Mesodermal cell (in vitro differentiated cells): Measurements from ENCODE around the gene GNAS-AS1.

Experiments
- H3K27ac ChIP-seq: 2 replicates; pipeline ENCODE4 v1.7.0; 2013; ENCODE audit warnings: mild to moderate bottlenecking, low read depth, low read length, moderate library complexity; ENCODE audit not compliant: severe bottlenecking
- H3K36me3 ChIP-seq: 2 replicates; pipeline ENCODE4 v1.7.1; 2013; ENCODE audit warnings: mild to moderate bottlenecking, low read length, moderate library complexity; ENCODE audit not compliant: control insufficient read depth, insufficient read depth
- H3K4me1 ChIP-seq: one replicate; pipeline ENCODE4 v1.7.1; 2013; ENCODE audit warnings: mild to moderate bottlenecking, low read length; ENCODE audit not compliant: insufficient read depth, control insufficient read depth, poor library complexity, severe bottlenecking
- H3K4me3 ChIP-seq: 2 replicates; pipeline ENCODE4 v1.7.0; 2013; ENCODE audit warnings: low read length, control low read depth, mild to moderate bottlenecking; ENCODE audit not compliant: insufficient read depth, poor library complexity, severe bottlenecking; ENCODE audit errors: extremely low read depth
- H3K9me3 ChIP-seq: 2 replicates; pipeline ENCODE4 v1.7.1; 2013; ENCODE audit warnings: mild to moderate bottlenecking, low read length, moderate library complexity; ENCODE audit not compliant: control insufficient read depth
- WGBS, 2 experiments: methylation state at CpG; one replicate each; pipeline ENCODE4 v1.1.5; 2013; ENCODE audit warnings: missing lambda C conversion rate in 2 of 2; ENCODE audit not compliant: insufficient coverage in 2 of 2; 5-methylcytosine and 5-hydroxymethylcytosine counted together

GNAS-AS1 gene

GRCh38 chr20:58874469-58874868, 23.8 kb upstream of the GNAS-AS1 start:
- no peaks in the 10 kb centered on the region for H3K9me3 ChIP-seq
- no peaks in the 10 kb centered on the region for H3K36me3 ChIP-seq
- peaks cover 29% of the 10 kb centered on the region for H3K4me1 ChIP-seq
- H3K27ac ChIP-seq: no peak overlapping the region
- 82 to 100% methylated on average over 1 of the region's 1 CpG for WGBS, 2 experiments
- no peak overlapping the region for H3K4me3 ChIP-seq

GRCh38 chr20:58871533-58872102, 20.9 kb upstream of the GNAS-AS1 start:
- Histone ChIP-seq H3K4me3 (no peak overlapping the region), H3K27ac (no peak overlapping the region), H3K36me3 (no peaks in the 10 kb centered on the region), H3K9me3 (no peaks in the 10 kb centered on the region), H3K4me1 (peaks cover 14% of the 10 kb centered on the region)
- WGBS, 2 experiments: 68 to 95% methylated on average over 2 to 3 of the region's 8 CpGs

DNA sequence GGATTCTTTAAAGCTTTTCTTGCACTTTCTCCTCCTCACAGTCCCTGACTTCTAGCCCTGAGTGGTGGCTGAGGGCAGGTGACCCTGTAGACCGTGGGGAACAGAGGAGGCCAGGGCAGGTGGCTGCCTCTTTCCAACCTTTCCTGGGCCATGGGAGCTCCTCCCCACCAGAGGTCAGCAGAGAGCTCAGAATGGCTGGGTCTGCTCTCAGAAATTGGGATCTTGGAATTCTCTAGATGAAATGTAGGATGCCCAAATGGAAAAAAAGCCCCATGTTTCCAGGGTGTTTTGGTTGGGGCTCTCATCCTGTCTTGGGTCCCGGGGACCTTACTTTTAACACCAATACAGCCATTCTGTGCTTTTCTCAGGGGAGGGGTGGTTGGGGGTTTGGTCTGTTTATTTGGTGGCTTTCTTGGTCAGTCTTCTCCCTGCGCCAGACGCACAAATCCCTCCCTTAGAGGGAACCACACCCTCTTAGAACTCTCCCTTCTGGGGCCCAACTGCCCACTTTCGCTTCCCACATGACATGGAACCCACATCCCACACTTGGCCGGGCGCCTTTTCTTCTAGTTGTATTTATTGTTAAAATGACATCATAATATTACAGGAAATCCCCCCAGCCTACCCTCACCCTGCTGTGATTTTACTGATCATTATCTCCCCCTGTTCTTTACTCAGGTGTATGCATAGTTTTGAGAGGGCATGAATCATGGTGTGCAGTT, 19.8 kb upstream of the GNAS-AS1 start:
- Histone ChIP-seq H3K36me3 (no peaks in the 10 kb centered on the region), H3K4me1 (peaks cover 5% of the 10 kb centered on the region), H3K27ac (no peak overlapping the region), H3K4me3 (no peak overlapping the region), H3K9me3 (no peaks in the 10 kb centered on the region)
- no CpG with 5 or more reads among the region's 7 CpGs for WGBS, 2 experiments

DNA sequence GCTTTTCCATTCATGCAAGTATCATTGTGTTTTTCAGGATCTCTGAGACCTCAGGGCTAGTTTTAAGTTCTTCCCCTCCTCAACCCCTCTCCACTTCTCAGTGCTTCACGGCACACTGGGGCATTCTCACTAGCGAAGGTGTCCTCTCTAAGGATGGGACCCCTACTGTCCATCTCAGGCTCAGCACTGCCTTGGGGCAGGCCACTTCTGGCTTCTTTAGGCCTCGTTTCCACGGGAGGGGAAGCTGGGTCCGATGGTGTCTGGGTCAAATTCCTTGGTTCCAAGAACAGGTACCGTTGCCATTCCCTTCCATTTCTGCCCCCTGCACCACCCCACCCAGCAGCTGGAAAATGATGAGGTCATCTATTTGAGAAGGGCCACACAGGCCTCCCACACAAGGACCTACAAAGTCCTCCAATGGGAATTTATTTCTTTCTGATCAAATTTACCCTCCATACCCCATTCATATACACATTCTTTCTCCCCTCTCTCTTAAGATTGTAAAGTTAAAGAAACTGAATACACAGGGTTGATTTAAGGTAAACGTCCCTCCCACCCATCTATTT, 19.0 kb upstream of the GNAS-AS1 start:
- no peaks in the 10 kb centered on the region for H3K4me1 ChIP-seq
- H3K9me3 ChIP-seq: no peaks in the 10 kb centered on the region
- H3K27ac ChIP-seq: no peak overlapping the region
- H3K4me3 ChIP-seq: no peak overlapping the region
- 85 to 87% methylated on average over 4 of the region's 7 CpGs for WGBS, 2 experiments
- no peaks in the 10 kb centered on the region for H3K36me3 ChIP-seq

GRCh38 chr20:58868795-58869194, 18.1 kb upstream of the GNAS-AS1 start:
- H3K9me3 ChIP-seq: no peaks in the 10 kb centered on the region
- H3K4me3 ChIP-seq: no peak overlapping the region
- WGBS, 2 experiments: 47 to 53% methylated on average over 6 to 7 of the region's 14 CpGs
- H3K27ac ChIP-seq: no peak overlapping the region
- H3K36me3 ChIP-seq: no peaks in the 10 kb centered on the region
- no peaks in the 10 kb centered on the region for H3K4me1 ChIP-seq

DNA sequence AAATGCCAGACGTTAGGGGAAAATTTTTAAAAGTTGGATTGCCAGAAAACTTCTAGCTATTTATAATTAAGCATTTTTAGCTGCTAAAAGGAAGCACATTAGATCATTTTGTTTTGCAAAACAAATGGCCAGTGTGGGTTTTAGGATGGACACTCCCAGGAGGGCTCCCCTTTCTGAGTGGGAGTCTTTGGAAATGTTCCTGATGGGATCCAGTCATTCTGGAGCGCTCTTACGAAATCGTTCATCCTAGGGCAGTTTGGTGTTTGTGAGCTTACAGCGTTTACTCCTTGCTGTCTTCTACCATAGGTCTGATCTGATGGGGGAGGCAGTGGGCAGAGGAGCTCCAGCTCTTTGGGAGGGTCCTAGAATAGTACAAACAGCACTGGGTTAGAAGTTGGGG, 16.5 kb upstream of the GNAS-AS1 start:
- 92 to 100% methylated on average over 1 to 4 of the region's 5 CpGs for WGBS, 2 experiments
- no peak overlapping the region for H3K27ac ChIP-seq
- H3K4me1 ChIP-seq: no peaks in the 10 kb centered on the region
- no peaks in the 10 kb centered on the region for H3K9me3 ChIP-seq
- no peak overlapping the region for H3K4me3 ChIP-seq
- no peaks in the 10 kb centered on the region for H3K36me3 ChIP-seq

DNA sequence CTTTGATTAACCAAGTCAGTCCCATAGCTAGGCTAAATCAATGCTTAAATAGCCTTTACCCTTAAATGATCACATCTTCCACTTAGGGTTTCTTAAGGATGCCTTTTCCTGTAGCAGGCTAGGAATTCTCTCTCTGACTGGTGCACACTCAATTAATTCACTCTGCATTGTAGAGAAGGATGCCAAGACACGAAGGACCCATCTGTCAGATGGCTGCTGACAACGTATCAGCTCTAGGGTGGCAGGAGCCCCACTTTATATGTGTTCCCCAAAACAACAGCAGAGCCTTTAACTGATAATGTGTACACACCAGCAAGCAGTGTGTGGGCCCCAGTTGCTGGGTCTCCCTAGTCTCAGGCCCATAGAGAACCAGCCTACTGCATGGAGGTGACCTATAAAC, 15.1 kb upstream of the GNAS-AS1 start:
- Histone ChIP-seq H3K4me3 (no peak overlapping the region), H3K4me1 (no peaks in the 10 kb centered on the region), H3K36me3 (no peaks in the 10 kb centered on the region), H3K27ac (no peak overlapping the region), H3K9me3 (no peaks in the 10 kb centered on the region)
- 93 to 100% methylated on average over 2 of the region's 2 CpGs for WGBS, 2 experiments

GRCh38 chr20:58864346-58864745, 13.6 kb upstream of the GNAS-AS1 start:
- Histone ChIP-seq H3K4me1 (no peaks in the 10 kb centered on the region), H3K27ac (no peak overlapping the region), H3K4me3 (no peak overlapping the region), H3K9me3 (no peaks in the 10 kb centered on the region), H3K36me3 (no peaks in the 10 kb centered on the region)
- WGBS, 2 experiments: 60 to 100% methylated on average over 1 to 2 of the region's 2 CpGs

DNA sequence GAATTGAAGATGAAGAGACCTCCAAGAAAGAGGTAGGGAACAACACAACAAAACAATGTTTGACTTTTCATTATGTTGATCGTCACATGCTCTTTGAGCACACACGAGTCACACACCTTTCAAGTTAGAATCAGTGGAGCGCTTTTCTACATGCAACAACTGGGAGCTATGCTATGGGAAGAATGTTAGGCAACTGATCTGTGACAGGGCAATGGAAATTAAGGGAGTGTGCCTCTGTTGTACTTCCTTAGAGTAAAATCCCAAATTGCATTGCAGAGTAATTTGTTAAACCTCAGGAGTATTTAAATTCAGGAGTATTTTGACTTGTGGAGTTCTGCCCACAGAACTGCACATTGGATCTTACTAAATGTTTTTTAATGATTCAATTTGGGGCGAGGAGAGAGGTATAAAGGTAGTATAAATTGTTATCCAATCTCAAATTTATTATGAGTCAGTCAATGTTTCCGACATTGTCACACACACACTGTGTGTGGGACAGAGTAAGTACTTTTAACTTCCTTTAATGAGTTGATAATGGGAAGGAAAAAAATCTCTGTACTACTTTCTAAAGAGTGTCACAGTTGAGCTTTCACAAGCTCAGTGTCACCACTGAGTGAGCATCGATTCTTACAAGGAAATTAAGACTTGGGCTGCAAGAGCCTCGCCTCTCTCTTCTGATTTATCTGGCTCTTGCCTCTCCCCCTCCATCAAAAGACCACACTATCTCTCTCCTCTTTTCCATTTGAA, 12.5 kb upstream of the GNAS-AS1 start:
- Histone ChIP-seq H3K27ac (no peak overlapping the region), H3K4me1 (no peaks in the 10 kb centered on the region), H3K4me3 (no peak overlapping the region), H3K9me3 (no peaks in the 10 kb centered on the region), H3K36me3 (no peaks in the 10 kb centered on the region)
- WGBS, 2 experiments: 83 to 94% methylated on average over 3 to 5 of the region's 7 CpGs

DNA sequence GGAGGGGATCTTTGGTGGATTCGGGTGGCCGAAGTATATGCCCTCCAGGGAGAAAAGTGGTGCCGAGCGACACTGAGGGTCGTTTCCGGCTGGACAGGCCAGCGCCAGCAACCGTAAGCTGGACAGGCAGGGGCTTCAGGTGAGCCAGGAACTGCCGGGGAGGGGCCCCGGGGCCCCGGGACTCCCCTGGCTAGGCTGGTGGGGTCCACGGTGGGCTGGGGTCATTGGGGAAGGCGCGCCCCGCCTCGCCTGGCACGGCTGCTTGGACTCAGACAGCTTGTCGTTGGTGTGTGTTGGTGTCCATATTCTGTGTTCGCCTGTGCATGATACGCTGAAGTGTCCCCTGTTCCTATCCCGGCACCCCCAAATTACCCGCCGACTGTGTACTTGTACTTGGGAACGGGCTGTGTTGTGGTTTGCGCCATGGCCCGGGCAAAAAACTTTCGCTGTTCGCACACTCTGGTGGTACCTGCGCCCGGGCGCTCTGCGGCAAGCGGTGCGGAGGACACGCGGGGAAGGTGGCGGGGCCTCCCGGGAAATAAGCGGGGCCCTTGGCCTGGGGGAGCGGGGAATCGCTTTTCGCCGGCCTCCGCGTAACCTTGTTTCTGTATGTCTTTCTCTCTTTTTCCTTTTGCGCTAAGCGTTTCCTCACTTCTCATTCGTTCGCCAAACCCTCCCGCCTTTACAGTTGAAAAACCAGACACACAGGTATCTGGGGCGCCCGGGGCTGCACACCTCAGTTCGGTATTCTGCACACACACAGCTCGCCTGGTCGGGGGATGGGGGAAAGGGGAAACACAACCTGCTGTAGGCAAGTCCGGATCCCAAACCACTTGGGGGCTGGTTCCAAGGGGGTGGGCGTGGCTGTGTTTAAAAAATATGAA, 5.0 kb upstream of the GNAS-AS1 start:
- no peaks in the 10 kb centered on the region for H3K4me1 ChIP-seq
- peak overlapping the region; percentile 8 for H3K4me3 ChIP-seq
- WGBS, 2 experiments: 43 to 61% methylated on average over 49 to 50 of the region's 57 CpGs
- no peaks in the 10 kb centered on the region for H3K36me3 ChIP-seq
- H3K27ac ChIP-seq: no peak overlapping the region
- no peaks in the 10 kb centered on the region for H3K9me3 ChIP-seq
